DOHH2 (cell line): ENCODE measurements around the gene TBKBP1.

Source experiments
- H3F3A ChIP-seq: fragments of 200-600 bp; sonication (generic), shearing (Covaris generic); 2 replicates; pipeline ENCODE4 v1.6.0; 2016; ENCODE audit warnings: antibody characterized with exemption, mild to moderate bottlenecking; ENCODE audit not compliant: control insufficient read depth, insufficient read depth
- H3K27ac ChIP-seq: fragments of 200-600 bp; sonication (generic); 2 replicates; pipeline ENCODE4 v1.5.1; 2014; ENCODE audit warnings: low read depth, mild to moderate bottlenecking, low read length, moderate library complexity
- H3K27me3 ChIP-seq: fragments of 200-600 bp; sonication (generic); 2 replicates; pipeline ENCODE4 v1.6.1; 2014; ENCODE audit warnings: mild to moderate bottlenecking, low read length, mixed read lengths; ENCODE audit not compliant: control insufficient read depth
- H3K36me3 ChIP-seq: fragments of 200-600 bp; sonication (generic); 2 replicates; pipeline ENCODE4 v1.6.1; 2014; ENCODE audit warnings: mild to moderate bottlenecking, low read length, moderate library complexity, mixed read lengths; ENCODE audit not compliant: control insufficient read depth
- H3K4me1 ChIP-seq: fragments of 200-600 bp; sonication (generic); 2 replicates; pipeline ENCODE4 v1.6.1; 2014; ENCODE audit warnings: mild to moderate bottlenecking, low read length, mixed read lengths; ENCODE audit not compliant: control insufficient read depth
- H3K4me2 ChIP-seq: fragments of 200-600 bp; sonication (generic); 2 replicates; pipeline ENCODE4 v1.6.0; 2014; ENCODE audit warnings: mild to moderate bottlenecking, low read length, moderate library complexity
- H3K4me3 ChIP-seq: fragments of 200-600 bp; sonication (generic); 2 replicates; pipeline ENCODE4 v1.5.1; 2014; ENCODE audit warnings: mild to moderate bottlenecking, low read length, mixed read lengths
- H3K79me2 ChIP-seq: fragments of 200-600 bp; sonication (generic); 2 replicates; pipeline ENCODE4 v1.6.1; 2014; ENCODE audit warnings: mild to moderate bottlenecking, low read length, mixed read lengths; ENCODE audit not compliant: control insufficient read depth
- H3K9me2 ChIP-seq: fragments of 200-600 bp; sonication (generic); replicated peaks from 2 replicates; pipeline ENCODE4 v1.6.1; 2014; ENCODE audit warnings: mild to moderate bottlenecking, low read length, mixed read lengths; ENCODE audit not compliant: control insufficient read depth
- H3K9me3 ChIP-seq: fragments of 200-600 bp; sonication (generic); 2 replicates; pipeline ENCODE4 v1.6.1; 2014; ENCODE audit warnings: antibody characterized with exemption, low read length, mixed read lengths; ENCODE audit not compliant: control insufficient read depth, insufficient read depth
- H4K20me1 ChIP-seq: fragments of 200-600 bp; sonication (generic); 2 replicates; pipeline ENCODE4 v1.6.0; 2014; ENCODE audit warnings: low read depth, mild to moderate bottlenecking, antibody characterized with exemption, low read length, moderate library complexity; ENCODE audit not compliant: control insufficient read depth, insufficient read depth
- CTCF ChIP-seq: fragments of 200-600 bp; sonication (generic); IDR thresholded peaks from one replicate; pipeline ENCODE4 v1.5.1; 2014; ENCODE audit warnings: antibody characterized with exemption, mild to moderate bottlenecking, low read depth, low read length; ENCODE audit not compliant: poor library complexity, severe bottlenecking
- EZH2phosphoT487 ChIP-seq: fragments of 200-600 bp; sonication (generic); IDR thresholded peaks from 2 replicates; pipeline ENCODE4 v1.6.1; 2017; ENCODE audit warnings: borderline replicate concordance, mild to moderate bottlenecking, antibody characterized with exemption, low read length, moderate library complexity, mixed read lengths

Gene TBKBP1

GRCh38 chr17:47669081-47669480 lies 24.9 kb upstream of the TBKBP1 start:
- Histone ChIP-seq H4K20me1 (peaks cover 15% of the 10 kb centered on the region), H3K79me2 (peaks cover 59% of the 10 kb centered on the region), H3K9me3 (no peaks in the 10 kb centered on the region), H3K27me3 (no peaks in the 10 kb centered on the region), H3K4me2 (no peak overlapping the region), H3K36me3 (peaks cover 94% of the 10 kb centered on the region), H3F3A (peaks cover 16% of the 10 kb centered on the region), H3K27ac (no peak overlapping the region), H3K4me3 (no peak overlapping the region), H3K4me1 (peaks cover 8% of the 10 kb centered on the region), H3K9me2 (no peaks in the 10 kb centered on the region)
- TF ChIP-seq EZH2phosphoT487 (no peak), CTCF (no peak)

- no peak overlapping the region for H3K4me3 ChIP-seq
- peaks cover 20% of the 10 kb centered on the region for H3F3A ChIP-seq
- H4K20me1 ChIP-seq: peaks cover 8% of the 10 kb centered on the region; the same call in 1 of the 2 replicates
- H3K9me3 ChIP-seq: no peaks in the 10 kb centered on the region
- H3K4me2 ChIP-seq: no peak overlapping the region
- H3K36me3 ChIP-seq: peaks cover 94% of the 10 kb centered on the region
- H3K4me1 ChIP-seq: no peaks in the 10 kb centered on the region; the same call in 1 of the 2 replicates
- no peak for TF ChIP-seq EZH2phosphoT487
- H3K27ac ChIP-seq: no peak overlapping the region
- no peaks in the 10 kb centered on the region for H3K9me2 ChIP-seq
- no peaks in the 10 kb centered on the region for H3K27me3 ChIP-seq
- peaks cover 54% of the 10 kb centered on the region for H3K79me2 ChIP-seq
These were observed 23.9 kb upstream of the TBKBP1 start for GRCh38 chr17:47670064-47670463.

GRCh38 chr17:47674499-47674898 lies 19.5 kb upstream of the TBKBP1 start:
- Histone ChIP-seq H3K9me3 (no peaks in the 10 kb centered on the region), H3K4me3 (no peak overlapping the region), H3K4me1 (no peaks in the 10 kb centered on the region), H3K36me3 (peaks cover 97% of the 10 kb centered on the region), H3K9me2 (no peaks in the 10 kb centered on the region), H3F3A (peaks cover 33% of the 10 kb centered on the region), H3K27ac (no peak overlapping the region), H3K4me2 (no peak overlapping the region), H4K20me1 (peaks cover 7% of the 10 kb centered on the region; the same call in 1 of the 2 replicates), H3K79me2 (peaks cover 30% of the 10 kb centered on the region), H3K27me3 (no peaks in the 10 kb centered on the region)
- TF ChIP-seq EZH2phosphoT487 (no peak), CTCF (no peak)

- H4K20me1 ChIP-seq: peaks cover 12% of the 10 kb centered on the region; the same call in 1 of the 2 replicates
- no peak overlapping the region for H3K4me2 ChIP-seq
- H3K9me2 ChIP-seq: no peaks in the 10 kb centered on the region
- H3K9me3 ChIP-seq: no peaks in the 10 kb centered on the region
- TF ChIP-seq CTCF: no peak
- no peak for TF ChIP-seq EZH2phosphoT487
- H3K27me3 ChIP-seq: no peaks in the 10 kb centered on the region
- no peak overlapping the region for H3K4me3 ChIP-seq
- no peaks in the 10 kb centered on the region for H3K4me1 ChIP-seq
- H3F3A ChIP-seq: peaks cover 34% of the 10 kb centered on the region
- peaks cover 23% of the 10 kb centered on the region for H3K79me2 ChIP-seq
- H3K36me3 ChIP-seq: peaks cover 97% of the 10 kb centered on the region
- H3K27ac ChIP-seq: no peak overlapping the region
These were observed 18.4 kb upstream of the TBKBP1 start for GRCh38 chr17:47675380-47676198.
